Immature natural killer cell (primary cell): ENCODE results near the gene NPPB. TPM values are rescaled to one million over a fixed set of nuclear protein-coding genes. Genes with fewer than 3 reads are reported as not detected.
A peak's percentile ranks its signal among the peaks of the same experiment; 100 is the strongest.

Experiments
- DNase-seq, 3 donors: peaks; one replicate each; pipeline ENCODE4 v3.0.0; 2022; ENCODE audit warnings: mixed read lengths in 1 of 3
- H3K27ac Mint-ChIP-seq, 6 donors: one replicate each; pipeline ENCODE4 v1.8.0; 2020; ENCODE audit warnings: mixed read lengths in 6 of 6, mild to moderate bottlenecking in 5 of 6, inconsistent platforms in 4 of 6, moderate library complexity in 3 of 6
- H3K27me3 Mint-ChIP-seq, 3 donors: one replicate each; pipeline ENCODE4 v1.8.0; 2020 to 2021; ENCODE audit warnings: low read depth in 3 of 3, mild to moderate bottlenecking in 3 of 3, mixed read lengths in 3 of 3, moderate library complexity in 3 of 3, inconsistent platforms in 1 of 3
- H3K36me3 Mint-ChIP-seq, 3 donors: one replicate each; pipeline ENCODE4 v1.8.0; 2020; ENCODE audit warnings: mixed read lengths in 3 of 3, inconsistent platforms in 2 of 3, mild to moderate bottlenecking in 2 of 3
- H3K4me1 Mint-ChIP-seq, 2 donors: one replicate each; pipeline ENCODE4 v1.8.0; 2020; ENCODE audit warnings: inconsistent platforms in 2 of 2, mild to moderate bottlenecking in 2 of 2, mixed read lengths in 2 of 2, moderate library complexity in 1 of 2
- H3K4me3 Mint-ChIP-seq, 5 donors: one replicate each; pipeline ENCODE4 v1.8.0; 2020; ENCODE audit warnings: mild to moderate bottlenecking in 5 of 5, mixed read lengths in 5 of 5, inconsistent platforms in 3 of 5, moderate library complexity in 3 of 5
- H3K9me3 Mint-ChIP-seq, 6 donors: one replicate each; pipeline ENCODE4 v1.8.0; 2020; ENCODE audit warnings: mild to moderate bottlenecking in 6 of 6, mixed read lengths in 6 of 6, inconsistent platforms in 4 of 6, moderate library complexity in 3 of 6
- polyA plus RNA-seq, 3 donors: library from polyadenylated mRNA; unstranded; fragments of 300-500 nt; fragmentation: Illumina TruSeq; gene quantifications; one replicate each; pipeline ENCODE4 v1.2.3, GENCODE V29; 2021

NPPB gene
- polyA plus RNA-seq, 3 donors from 2014 or later: not detected

- no peaks in the 10 kb centered on the region for H3K9me3 Mint-ChIP-seq
- H3K27me3 Mint-ChIP-seq: peaks cover 0 to 5% (median 2%) of the 10 kb centered on the region in 3 donors
- no peak overlapping the region for H3K4me3 Mint-ChIP-seq
- DNase-seq: no peak
- H3K4me1 Mint-ChIP-seq: no peaks in the 10 kb centered on the region
- no peaks in the 10 kb centered on the region for H3K36me3 Mint-ChIP-seq
- H3K27ac Mint-ChIP-seq: no peak overlapping the region
Observed at GRCh38 chr1:11877074-11877473, 18.3 kb upstream of the NPPB start.

DNA sequence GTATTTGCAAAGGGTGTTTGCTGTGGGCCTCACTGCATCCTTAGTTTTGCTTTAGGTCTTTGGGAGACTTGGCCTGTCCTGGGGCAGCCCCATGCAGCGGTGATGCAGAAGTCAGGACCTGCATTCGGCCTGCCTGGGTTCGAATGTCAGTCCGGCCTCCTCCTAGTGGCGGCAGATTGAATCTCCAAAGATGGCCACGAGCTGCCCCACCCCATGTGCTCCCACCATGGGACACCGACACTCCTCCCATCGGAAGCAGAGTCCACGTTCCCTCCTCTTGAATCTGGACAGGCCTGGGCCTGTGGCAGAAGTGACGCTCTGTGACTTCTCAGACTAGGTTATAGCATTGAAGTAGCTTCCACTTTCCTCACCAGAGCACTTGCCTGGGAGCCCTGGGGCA, 16.3 kb upstream of the NPPB start:
- Mint-ChIP-seq H3K4me1 (no peaks in the 10 kb centered on the region), H3K36me3 (no peaks in the 10 kb centered on the region), H3K27ac (no peak overlapping the region), H3K27me3 (peaks cover 0 to 4% (median 2%) of the 10 kb centered on the region in 3 donors), H3K4me3 (no peak overlapping the region), H3K9me3 (no peaks in the 10 kb centered on the region)
- no peak for DNase-seq

DNA sequence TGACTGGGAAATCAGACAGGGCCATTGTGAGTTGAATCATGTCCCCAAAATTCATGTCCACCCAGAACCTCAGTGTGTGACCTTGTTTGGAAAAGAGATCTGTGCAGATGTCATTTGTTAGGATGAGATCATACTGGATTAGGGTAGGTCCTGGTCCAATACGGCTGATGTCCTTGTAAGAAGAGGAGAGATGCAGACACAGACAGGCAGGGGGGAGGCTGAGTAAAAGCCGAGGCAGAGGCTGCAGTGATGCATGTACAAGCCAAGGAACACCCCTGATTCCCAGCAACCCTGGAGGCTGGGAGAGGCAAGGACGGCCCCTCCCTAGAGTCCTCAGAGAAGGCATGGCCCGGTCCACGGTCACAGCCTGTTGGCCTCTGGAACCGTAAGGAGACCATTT, 15.9 kb upstream of the NPPB start:
- DNase-seq: no peak
- no peak overlapping the region for H3K27ac Mint-ChIP-seq
- H3K9me3 Mint-ChIP-seq: no peaks in the 10 kb centered on the region
- H3K4me3 Mint-ChIP-seq: no peak overlapping the region
- H3K36me3 Mint-ChIP-seq: no peaks in the 10 kb centered on the region
- H3K4me1 Mint-ChIP-seq: no peaks in the 10 kb centered on the region
- peaks cover 0 to 4% (median 2%) of the 10 kb centered on the region in 3 donors for H3K27me3 Mint-ChIP-seq

DNA sequence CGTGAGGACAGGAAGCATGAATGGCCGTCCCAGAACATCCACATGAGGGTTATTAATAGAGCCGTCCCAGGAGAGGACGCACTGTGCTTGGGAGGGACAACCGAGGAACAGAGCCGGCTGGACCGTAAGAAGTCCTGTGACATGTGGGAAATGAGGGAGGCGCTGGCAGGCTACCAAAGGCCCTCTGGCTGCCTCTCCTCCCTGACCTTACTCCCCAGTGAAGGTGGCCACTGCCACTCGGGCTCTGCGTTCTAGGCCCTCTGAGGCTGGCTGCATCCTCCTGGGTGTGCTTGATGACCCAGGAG, 15.5 kb upstream of the NPPB start:
- no peak overlapping the region for H3K27ac Mint-ChIP-seq
- no peak for DNase-seq
- H3K4me3 Mint-ChIP-seq: no peak overlapping the region
- no peaks in the 10 kb centered on the region for H3K36me3 Mint-ChIP-seq
- H3K4me1 Mint-ChIP-seq: no peaks in the 10 kb centered on the region
- H3K9me3 Mint-ChIP-seq: no peaks in the 10 kb centered on the region
- peaks cover 0 to 4% (median 2%) of the 10 kb centered on the region in 3 donors for H3K27me3 Mint-ChIP-seq

DNA sequence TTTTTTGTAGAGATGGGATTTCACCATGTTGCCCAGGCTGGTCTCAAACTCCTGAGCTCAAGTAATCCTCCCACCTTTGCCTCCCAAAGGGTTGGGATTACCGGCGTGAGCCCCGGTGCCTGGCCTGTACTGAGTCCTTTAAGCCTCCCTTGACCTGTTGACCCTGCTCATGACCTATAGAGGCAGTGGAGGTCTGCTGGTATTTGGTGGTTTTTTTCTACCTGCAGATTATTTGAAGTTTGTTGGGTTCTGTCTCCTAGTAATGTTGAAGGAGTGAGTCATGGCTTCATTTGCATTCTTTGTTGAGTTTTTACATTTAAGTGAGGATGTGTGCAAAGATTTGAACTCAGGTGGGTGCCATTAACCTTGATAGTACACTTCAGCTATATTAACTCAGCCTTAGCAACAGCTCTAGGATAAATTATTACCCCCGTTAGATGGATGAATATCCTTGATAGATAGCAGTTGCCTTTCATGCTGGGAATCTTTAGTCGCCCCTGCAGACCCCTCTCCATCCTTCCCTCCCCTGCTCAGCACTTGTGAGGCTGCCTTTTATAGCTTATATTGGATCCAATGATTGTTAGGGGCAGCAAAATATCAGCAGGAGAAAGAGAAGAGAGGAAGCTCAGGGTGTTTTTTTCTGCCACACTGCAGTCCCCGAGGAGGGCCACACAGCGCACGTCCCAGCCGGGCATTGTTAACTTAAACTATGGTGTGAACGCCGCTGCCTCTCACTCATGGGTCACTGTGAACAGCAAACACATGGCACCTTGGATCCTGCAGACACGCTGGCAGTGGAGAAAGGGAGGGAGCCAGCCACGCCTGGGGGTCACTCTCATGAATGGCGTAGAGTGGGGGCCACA, 14.9 kb upstream of the NPPB start:
- Mint-ChIP-seq H3K9me3 (no peaks in the 10 kb centered on the region), H3K4me1 (no peaks in the 10 kb centered on the region), H3K27me3 (peaks cover 0 to 6% (median 2%) of the 10 kb centered on the region in 3 donors), H3K27ac (no peak overlapping the region), H3K36me3 (no peaks in the 10 kb centered on the region), H3K4me3 (no peak overlapping the region)
- no peak for DNase-seq

- Mint-ChIP-seq H3K4me1 (no peaks in the 10 kb centered on the region), H3K4me3 (no peak overlapping the region), H3K9me3 (no peaks in the 10 kb centered on the region), H3K27ac (no peak overlapping the region), H3K27me3 (peaks cover 0 to 7% (median 2%) of the 10 kb centered on the region in 3 donors), H3K36me3 (no peaks in the 10 kb centered on the region)
- DNase-seq: no peak
Observed at GRCh38 chr1:11872545-11872944, 13.8 kb upstream of the NPPB start.

- no peak for DNase-seq
- Mint-ChIP-seq H3K4me3 (no peak overlapping the region), H3K27me3 (peaks cover 2 to 5% (median 5%) of the 10 kb centered on the region in 3 donors), H3K4me1 (no peaks in the 10 kb centered on the region), H3K9me3 (no peaks in the 10 kb centered on the region), H3K27ac (no peak overlapping the region), H3K36me3 (no peaks in the 10 kb centered on the region)
Observed at GRCh38 chr1:11869650-11870207, 11.0 kb upstream of the NPPB start.

- H3K27ac Mint-ChIP-seq: no peak overlapping the region
- H3K4me3 Mint-ChIP-seq: no peak overlapping the region
- H3K9me3 Mint-ChIP-seq: no peaks in the 10 kb centered on the region
- no peaks in the 10 kb centered on the region for H3K4me1 Mint-ChIP-seq
- no peaks in the 10 kb centered on the region for H3K36me3 Mint-ChIP-seq
- DNase-seq: no peak
- peaks cover 2 to 5% (median 5%) of the 10 kb centered on the region in 3 donors for H3K27me3 Mint-ChIP-seq
Observed at GRCh38 chr1:11869104-11869503, 10.4 kb upstream of the NPPB start.

- H3K9me3 Mint-ChIP-seq: no peaks in the 10 kb centered on the region
- H3K27ac Mint-ChIP-seq: no peak overlapping the region
- H3K27me3 Mint-ChIP-seq: peaks cover 1 to 8% (median 5%) of the 10 kb centered on the region in 3 donors
- no peaks in the 10 kb centered on the region for H3K36me3 Mint-ChIP-seq
- H3K4me3 Mint-ChIP-seq: no peak overlapping the region
- H3K4me1 Mint-ChIP-seq: no peaks in the 10 kb centered on the region
- DNase-seq: no peak
Observed at GRCh38 chr1:11868331-11868980, 9.7 kb upstream of the NPPB start.

- Mint-ChIP-seq H3K27me3 (peaks cover 9 to 14% (median 14%) of the 10 kb centered on the region in 3 donors), H3K4me1 (no peaks in the 10 kb centered on the region), H3K36me3 (no peaks in the 10 kb centered on the region), H3K27ac (no peak overlapping the region), H3K4me3 (no peak overlapping the region), H3K9me3 (no peaks in the 10 kb centered on the region)
- DNase-seq: no peak
Observed at GRCh38 chr1:11862890-11863289, 4.1 kb upstream of the NPPB start.

DNA sequence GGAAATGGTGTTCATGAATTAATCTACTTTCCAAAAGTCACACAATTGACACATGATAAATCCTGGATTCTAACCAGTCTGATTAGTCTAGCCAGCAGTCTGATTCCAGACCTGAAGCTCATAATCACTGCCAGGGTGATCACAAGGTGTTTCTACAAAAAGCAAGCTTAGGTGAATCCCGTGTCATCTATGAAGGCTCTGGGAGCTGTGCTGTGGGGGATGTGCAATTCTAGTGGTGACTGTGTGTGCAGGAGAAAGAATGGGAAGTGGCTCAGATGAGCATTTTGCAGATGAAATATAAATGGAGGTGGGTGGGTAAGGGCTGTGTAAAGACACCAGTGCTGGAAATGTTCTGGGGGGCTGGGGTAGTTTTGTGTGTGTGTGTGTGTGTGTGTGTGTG, 1.8 kb upstream of the NPPB start:
- Mint-ChIP-seq H3K27me3 (peaks cover 13 to 20% (median 13%) of the 10 kb centered on the region in 3 donors), H3K27ac (no peak overlapping the region), H3K4me1 (no peaks in the 10 kb centered on the region), H3K9me3 (no peaks in the 10 kb centered on the region), H3K4me3 (no peak overlapping the region), H3K36me3 (no peaks in the 10 kb centered on the region)
- no peak for DNase-seq

- Mint-ChIP-seq H3K27ac (no peak overlapping the region), H3K36me3 (no peaks in the 10 kb centered on the region), H3K9me3 (no peaks in the 10 kb centered on the region), H3K4me1 (no peaks in the 10 kb centered on the region), H3K27me3 (peaks cover 9 to 20% (median 13%) of the 10 kb centered on the region in 3 donors), H3K4me3 (no peak overlapping the region)
- DNase-seq: no peak
Observed at GRCh38 chr1:11860083-11860482, 1.3 kb upstream of the NPPB start.

DNA sequence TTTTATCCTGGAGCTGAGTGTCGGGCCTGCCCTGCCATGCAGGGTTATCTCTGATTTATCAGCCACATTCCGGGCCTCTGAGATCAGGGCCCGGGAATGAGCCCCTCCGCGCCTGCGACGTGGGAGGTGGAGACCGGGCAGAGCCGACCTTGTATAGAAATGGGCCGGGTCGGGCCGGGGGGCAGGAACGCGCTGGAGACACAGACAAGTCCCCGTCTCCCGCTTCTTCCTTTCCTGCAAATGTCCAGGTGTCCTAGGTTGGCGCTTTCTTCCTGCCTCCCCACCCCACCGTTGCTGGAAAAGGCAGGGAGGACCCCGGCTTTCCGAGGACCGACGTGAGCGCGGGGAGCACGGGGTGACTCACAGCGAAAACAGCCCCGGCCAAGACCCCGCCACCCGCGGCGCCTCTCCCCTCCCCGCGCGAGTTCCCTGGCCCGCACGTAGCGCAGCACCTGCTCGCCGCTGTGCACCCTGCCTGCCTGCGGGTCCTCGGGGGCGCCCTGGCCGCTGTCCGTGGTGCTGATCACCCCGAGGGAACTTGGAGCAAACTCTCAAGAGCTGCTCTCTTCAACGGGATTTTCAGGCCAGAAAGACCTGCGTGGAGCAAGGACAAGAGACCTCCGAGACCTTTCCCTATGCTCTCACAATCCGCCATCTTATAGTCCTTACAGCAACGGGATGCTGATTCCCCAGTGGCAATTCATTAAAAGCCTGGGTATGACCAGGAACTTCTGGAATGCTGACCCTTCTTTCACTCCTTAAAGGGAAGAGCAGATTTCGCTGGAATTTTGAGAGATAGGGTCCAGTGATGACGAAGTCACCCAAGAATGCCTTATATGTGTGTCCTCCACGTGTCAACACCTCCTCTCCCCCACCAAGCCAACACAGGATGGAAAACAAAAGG, 475 bp upstream of the NPPB start:
- Mint-ChIP-seq H3K4me3 (no peak overlapping the region), H3K9me3 (no peaks in the 10 kb centered on the region), H3K27me3 (peaks cover 9 to 20% (median 13%) of the 10 kb centered on the region in 3 donors), H3K27ac (no peak overlapping the region), H3K36me3 (no peaks in the 10 kb centered on the region), H3K4me1 (no peaks in the 10 kb centered on the region)
- DNase-seq: peak; percentile 53 to 73 (median 62)

- no peak overlapping the region for H3K4me3 Mint-ChIP-seq
- no peaks in the 10 kb centered on the region for H3K9me3 Mint-ChIP-seq
- H3K27ac Mint-ChIP-seq: no peak overlapping the region
Observed at GRCh38 chr1:11858158-11858557, 587 bp downstream of the NPPB start.

More at GRCh38 chr1:11858158-11858557, 587 bp downstream of the NPPB start:
- no peaks in the 10 kb centered on the region for H3K36me3 Mint-ChIP-seq
- DNase-seq: no peak
- no peaks in the 10 kb centered on the region for H3K4me1 Mint-ChIP-seq
- H3K27me3 Mint-ChIP-seq: peaks cover 9 to 20% (median 11%) of the 10 kb centered on the region in 3 donors
